Renal cortex interstitium (tissue), 11 donors: ENCODE results near the gene AGBL5. TPM values are rescaled to one million over a fixed set of nuclear protein-coding genes. Genes with fewer than 3 reads are reported as not detected.

Source experiments
- DNase-seq, 11 donors: peaks; one replicate each; pipeline ENCODE4 v3.0.0-alpha.2; 2013; ENCODE audit warnings: low read depth in 9 of 11, low spot score in 4 of 11; ENCODE audit errors: extremely low read depth in 1 of 11
- polyA plus RNA-seq, 3 donors: library from polyadenylated mRNA; unstranded; fragments of 120-200 nt; gene quantifications; one replicate each; pipeline ENCODE4 v1.2.1, GENCODE V29; 2013; ENCODE audit not compliant: insufficient read length in 3 of 3

AGBL5 gene
- polyA plus RNA-seq, 3 donors, result 61.9 to 66.8 (median 65.2) TPM

DNA sequence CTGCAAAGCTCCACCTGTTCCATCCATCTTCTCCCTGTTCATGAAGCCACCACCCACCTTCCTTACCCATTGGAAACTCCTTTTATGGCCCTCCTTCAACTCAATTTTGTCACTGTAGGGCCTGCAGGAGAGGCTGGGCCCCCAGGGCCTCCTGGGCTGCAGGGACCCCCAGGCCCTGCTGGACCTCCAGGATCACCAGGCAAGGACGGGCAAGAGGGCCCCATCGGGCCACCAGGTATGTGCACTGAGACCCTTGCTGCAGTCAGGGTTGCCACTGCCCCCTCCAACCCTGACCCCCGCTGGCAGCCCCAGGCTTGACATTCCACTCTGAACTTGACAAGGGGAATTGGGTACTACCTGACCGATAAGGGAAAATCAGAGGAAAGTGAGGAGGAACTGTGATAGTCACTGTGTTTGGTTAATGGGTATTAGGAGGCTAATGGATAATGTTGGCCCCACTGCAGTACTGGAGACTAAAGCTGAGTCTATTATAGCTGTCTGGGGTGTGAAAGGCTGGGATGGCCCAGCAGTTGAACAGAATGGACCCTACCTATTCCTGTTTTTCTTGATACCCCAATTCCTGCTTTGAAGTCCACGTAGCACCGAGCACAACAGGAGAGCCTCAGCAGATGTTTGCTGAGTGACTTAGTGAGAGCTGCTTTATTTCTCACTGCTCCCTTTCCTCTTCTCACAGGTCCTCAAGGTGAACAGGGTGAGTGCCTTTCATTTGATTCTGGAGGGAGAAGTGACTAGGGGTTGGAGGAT lies 33.0 kb downstream of the AGBL5 start:
- no peak for DNase-seq

DNA sequence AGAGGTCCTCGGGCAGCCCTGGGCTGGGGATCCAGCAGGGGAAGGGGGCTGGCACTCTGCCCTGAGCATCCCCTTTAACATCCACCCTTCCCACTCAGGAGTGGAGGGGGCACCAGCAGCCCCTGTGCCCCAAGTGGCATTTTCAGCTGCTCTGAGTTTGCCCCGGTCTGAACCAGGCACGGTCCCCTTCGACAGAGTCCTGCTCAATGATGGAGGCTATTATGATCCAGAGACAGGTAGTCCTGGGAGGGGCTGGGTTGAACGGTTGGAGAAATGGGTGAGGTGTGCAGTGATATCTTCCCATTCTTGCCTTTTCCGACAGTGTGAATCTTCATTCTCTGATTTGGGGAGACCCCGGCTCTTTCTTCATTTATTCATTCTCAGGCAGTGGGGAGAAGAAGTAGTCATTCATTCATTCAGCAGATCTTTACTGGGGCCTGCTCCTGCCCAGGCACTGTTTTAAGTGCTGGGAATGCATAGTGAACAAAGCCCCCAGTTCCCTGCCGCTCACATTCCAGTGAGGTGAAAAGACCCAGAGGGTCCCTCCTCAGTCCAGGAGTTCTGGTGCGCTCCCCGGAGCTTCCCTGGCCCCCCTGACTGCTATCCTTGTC lies 33.7 kb downstream of the AGBL5 start:
- no peak for DNase-seq

DNA sequence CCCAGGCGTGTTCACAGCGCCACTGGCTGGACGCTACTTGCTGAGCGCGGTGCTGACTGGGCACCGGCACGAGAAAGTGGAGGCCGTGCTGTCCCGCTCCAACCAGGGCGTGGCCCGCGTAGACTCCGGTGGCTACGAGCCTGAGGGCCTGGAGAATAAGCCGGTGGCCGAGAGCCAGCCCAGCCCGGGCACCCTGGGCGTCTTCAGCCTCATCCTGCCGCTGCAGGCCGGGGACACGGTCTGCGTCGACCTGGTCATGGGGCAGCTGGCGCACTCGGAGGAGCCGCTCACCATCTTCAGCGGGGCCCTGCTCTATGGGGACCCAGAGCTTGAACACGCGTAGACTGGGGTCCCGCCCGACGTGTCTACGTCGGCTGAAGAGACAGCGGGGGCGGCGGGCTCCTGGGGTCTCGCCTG lies 34.2 kb downstream of the AGBL5 start:
- no peak for DNase-seq

DNA sequence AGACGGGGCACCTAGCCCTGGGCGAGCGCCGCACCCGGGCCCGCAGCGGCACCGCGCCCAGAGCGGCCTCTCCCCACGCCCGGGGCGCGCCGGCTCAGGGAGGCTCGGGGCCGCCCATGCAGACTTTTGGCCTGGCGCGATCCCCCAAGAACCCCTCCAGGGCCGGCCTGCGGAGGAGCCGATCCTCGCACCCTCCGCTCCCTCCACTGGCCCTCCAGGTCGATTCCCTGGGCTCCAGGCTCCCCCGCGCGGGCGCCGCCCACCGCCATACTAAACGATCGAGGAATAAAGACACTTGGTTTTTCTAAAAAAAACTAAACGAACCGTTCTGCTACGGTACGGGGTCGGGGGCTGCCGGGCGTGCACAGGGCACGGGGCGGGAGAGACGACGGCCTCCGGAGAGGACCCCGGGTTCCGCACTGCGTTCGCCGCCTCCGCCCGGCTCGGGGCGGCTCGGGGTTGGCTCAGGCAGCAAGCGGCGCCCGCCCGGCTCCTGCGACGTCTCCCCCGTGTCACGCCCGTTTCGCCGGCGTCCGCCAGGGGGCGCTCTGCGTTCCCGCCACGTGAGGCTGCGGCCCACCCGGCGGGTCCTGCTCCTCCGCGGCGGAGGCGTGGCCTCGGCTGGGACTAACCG lies 34.7 kb downstream of the AGBL5 start:
- DNase-seq, result peak; percentile 80 to 97 (median 92)

DNA sequence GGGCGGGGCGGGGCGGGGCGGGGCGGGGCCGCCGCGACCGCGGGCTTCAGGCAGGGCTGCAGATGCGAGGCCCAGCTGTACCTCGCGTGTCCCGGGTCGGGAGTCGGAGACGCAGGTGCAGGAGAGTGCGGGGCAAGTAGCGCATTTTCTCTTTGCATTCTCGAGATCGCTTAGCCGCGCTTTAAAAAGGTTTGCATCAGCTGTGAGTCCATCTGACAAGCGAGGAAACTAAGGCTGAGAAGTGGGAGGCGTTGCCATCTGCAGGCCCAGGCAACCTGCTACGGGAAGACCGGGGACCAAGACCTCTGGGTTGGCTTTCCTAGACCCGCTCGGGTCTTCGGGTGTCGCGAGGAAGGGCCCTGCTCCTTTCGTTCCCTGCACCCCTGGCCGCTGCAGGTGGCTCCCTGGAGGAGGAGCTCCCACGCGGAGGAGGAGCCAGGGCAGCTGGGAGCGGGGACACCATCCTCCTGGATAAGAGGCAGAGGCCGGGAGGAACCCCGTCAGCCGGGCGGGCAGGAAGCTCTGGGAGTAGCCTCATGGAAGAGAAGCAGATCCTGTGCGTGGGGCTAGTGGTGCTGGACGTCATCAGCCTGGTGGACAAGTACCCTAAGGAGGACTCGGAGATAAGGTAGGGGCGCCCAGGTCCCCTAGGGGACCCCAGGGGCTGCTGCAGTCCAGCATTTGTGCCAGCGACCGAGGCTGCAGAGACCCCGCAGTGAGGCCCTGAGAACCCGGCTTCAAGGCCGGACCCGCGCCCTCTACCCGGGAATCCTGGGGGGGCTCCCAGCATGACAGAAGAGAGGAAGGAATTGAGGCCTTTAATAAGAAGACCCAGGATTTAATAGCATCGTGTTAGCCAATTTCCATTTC lies 35.5 kb downstream of the AGBL5 start, which contains the start of gene KHK:
Gene KHK, plus strand, starts transcription at position 49 of the 870 bp plus-strand sequence. Its CDS starts 488 bp downstream, at position 537.
- no peak for DNase-seq

DNA sequence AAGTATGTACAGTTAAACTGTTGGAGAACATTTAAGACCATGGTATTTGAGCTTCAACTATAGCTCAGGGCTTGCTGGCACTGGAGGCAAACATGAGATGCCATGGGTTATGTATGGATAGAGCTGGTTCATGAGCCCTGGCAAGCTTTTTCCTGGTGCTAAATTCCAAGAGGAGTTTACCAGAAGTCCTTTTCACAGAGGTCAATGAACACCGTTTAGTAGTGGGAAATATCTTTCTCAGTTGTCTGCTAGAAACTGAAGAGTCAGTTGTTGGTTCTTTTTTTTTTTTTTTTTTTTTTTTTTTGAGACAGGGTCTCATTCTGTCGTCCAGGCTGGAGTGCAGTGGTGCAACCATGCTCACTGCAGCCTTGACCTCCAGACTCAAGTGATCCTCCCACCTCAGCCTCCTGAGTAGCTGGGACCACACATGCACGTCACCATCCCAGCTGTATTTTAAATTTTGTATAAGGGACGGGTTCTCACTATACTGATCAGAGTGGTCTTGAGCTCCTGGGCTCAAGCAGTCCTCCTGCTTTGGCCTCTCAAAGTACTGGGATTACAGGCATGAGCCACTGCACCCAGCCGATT lies 36.4 kb downstream of the AGBL5 start:
- DNase-seq, result no peak

DNA sequence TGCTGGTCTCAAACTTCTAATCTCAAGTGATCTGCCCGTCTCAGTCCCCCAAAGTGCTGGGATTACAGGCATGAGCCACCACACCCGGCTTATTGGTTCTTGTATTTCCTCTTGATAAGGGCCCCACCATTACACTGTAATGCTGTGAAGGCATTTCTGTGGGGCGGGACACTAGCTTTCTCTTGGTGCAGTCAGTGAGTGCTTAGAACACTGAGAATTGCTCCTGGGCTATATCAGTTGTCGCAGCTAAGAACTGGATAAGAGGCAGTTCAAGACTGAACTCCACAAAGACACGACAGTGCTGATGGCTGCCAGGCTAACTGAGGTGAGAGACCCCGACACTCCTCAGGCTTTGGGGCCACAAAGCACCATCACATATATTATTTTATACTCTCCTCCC lies 37.2 kb downstream of the AGBL5 start:
- no peak for DNase-seq

DNA sequence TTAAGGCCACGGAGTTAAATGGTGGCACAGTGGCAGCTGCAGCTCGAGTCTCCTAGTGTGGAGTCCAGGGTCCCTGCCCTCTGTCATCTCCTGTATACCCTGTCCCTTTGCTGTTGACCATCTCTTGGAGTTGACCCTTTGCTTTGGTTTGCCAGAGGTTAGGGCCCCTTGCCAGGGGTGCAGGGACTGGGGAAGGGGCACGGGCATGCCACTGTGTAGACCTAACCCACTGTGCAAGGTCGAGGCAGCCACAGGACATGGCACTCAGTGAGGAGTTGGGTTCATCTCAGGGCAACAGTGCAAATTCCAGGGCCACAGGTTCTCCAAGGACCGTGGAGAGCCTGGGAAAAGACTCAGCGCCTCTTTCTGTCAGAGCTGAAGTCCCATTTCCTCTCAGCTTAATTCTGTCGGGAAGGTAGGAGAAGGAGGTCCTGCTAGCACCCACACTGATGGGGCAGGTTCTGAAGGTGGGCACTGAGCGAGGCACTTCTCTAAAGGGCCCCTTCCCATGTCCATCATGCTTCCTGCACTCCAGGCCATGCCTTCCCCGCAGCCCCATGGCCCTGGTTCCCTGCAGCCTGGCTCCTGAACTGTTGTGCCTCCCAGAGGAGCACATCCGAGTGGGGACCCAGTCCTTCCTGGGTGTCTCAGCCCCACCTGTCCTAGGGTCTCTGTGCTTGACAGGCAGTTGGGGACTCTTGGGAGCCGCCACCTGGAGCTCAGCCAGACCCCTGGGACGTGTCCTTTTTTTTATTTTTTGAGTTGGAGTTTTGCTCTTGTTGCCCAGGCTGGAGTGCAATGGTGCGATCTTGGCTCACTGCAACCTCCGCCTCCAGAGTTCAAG lies 37.9 kb downstream of the AGBL5 start:
- DNase-seq, result no peak

DNA sequence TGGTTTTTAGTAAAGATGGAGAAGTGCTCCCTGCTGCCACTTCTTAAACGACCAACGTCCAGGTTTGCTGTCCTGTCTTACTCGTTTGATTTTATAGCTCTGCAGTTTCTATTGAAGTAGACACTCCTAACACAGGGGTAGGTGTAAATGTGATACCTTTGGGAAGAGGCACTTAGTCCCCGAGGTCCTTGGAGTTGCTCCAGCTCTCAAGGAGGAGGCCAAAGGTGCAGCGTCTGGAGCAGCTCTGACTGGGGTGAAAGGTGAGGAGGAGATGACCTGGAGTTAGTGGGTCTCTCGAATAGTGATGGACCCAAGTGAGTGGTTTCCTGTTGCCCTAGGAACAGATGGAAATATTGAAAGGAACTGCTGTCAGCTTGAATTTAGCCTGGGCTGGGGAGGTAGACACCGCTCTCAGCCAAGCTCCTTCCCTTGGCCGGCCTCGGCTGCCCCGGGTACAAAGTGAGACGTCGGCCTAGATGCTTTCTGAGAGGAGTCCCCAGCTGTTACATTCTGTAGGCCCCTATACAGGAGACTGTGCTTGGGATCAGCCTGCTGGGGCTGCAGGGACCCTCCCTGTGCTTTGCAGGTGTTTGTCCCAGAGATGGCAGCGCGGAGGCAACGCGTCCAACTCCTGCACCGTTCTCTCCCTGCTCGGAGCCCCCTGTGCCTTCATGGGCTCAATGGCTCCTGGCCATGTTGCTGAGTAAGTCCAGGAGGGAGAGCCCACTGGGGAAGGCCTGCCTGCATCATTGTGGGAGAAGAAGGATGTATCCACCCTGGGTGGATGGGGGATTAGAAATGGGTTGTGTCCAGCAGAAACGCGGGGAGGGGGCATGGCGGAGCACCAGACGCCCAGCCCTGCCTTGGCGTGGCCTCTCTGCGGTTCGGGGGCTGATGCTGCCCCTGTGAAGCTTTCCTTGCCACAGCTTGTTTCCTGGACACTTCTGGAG lies 40.6 kb downstream of the AGBL5 start:
- no peak for DNase-seq

DNA sequence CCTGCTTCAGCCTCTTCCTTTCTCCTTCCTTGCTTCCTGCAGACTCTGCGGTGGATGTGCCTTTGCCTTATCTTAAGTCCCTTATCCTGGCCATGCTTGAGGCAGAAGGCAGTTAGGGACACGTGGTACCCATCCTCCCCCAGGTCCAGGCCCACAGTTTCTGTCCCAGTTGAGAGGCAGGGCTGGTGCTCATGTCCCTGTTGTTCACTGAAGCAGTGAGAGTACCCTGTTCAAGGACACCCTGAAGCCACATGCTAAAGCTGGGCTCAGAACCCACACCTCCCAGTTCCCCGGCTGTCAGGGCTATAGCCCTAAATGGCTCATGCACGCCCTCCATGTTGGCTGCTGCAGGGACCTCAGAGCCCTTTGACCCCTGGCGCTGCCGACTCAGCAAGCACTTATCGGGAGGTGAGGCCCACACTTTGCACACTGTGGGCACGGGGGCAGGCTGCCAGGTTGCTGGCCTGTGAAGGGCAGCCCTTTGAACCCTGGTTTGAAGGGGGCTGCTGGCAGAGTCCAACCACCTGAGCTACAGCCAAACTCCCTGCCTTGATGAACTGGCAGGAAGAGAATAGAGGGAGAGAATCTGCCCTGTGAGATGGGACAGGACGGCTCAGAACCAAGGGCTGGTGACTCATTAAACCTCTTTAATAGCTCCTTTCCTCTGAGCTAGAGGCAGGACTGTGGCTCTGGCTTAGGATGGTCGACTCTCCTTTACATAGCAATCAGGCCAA lies 41.4 kb downstream of the AGBL5 start:
- DNase-seq, result no peak

DNA sequence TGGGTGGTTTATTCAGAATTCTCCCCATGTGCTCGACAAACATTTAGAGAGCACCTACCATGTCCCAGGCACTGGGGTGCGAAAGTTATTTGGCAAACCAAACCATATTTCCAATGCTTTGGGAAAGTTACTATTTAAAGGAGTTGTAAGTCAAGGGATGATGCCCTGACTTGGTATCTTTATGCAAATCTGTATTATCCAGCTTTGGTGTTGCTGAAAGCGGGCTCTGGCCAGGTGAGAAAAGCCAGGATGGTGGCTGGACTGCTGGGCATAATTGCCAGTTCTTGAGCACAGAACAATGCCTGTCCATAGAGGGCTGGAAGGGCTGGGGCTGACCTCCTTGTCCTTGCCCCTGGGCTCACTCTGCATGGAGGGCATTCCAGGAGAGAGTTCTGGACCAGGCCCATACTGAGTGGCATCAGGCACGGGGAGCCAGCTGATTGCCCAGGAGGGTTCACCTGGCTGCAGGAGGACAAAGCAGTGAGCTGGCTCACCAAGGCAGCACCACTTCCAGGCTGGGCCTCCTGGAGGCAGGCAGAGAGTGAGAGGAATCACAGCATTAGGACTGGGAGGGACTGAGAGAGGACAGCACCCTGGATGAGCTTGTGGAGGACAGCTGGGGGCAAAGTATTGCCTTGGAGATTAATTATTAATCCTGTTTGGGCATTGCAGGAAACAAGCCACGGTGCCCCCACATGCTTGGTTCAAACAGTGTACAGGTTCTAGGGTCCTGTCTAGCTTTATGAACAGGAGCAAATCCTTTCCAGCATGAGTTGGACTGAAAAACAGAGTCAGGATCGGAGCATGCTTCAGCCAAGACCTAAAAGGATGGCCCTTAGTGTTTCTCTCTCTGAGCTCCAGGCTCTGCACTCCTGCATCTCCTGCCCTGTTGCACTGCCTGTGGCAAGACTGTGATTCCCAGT lies 42.2 kb downstream of the AGBL5 start:
- no peak for DNase-seq

DNA sequence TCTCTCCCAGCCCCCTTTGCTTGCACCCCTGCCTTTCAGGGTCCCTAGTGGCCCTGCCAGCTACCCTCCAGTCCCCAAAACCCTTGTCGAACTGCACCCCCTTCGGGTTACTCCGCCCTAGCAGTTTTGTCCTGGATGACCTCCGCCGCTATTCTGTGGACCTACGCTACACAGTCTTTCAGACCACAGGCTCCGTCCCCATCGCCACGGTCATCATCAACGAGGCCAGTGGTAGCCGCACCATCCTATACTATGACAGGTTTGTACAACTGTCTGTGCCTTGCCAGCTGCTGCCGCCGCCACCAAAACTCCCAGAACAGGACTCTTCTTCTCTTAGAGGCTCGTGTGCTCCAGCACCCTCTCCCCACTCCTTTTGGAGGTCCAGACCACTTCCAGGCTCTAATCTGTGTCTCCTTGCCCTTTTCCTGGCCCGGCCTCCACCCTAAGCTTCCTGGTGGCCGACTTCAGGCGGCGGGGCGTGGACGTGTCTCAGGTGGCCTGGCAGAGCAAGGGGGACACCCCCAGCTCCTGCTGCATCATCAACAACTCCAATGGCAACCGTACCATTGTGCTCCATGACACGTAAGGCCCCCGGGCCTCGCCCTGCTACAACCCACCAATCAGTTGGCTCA lies 43.0 kb downstream of the AGBL5 start:
- DNase-seq, result no peak

DNA sequence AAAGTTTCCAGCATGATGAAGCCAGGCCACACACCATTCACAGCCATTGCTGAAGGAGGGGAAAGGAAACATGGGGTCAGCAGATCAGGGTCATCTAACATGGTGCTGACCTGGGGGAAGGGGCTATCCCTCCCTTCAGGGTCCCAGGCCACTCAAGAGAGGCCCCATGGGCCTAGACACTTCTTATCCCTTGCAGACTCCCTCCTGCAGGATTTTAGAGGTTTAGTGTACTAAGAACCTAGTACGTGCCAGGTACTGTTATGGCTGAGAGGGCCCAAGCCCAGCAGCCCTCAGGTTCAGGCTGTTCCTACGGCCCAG lies 43.9 kb downstream of the AGBL5 start:
- DNase-seq, result no peak

DNA sequence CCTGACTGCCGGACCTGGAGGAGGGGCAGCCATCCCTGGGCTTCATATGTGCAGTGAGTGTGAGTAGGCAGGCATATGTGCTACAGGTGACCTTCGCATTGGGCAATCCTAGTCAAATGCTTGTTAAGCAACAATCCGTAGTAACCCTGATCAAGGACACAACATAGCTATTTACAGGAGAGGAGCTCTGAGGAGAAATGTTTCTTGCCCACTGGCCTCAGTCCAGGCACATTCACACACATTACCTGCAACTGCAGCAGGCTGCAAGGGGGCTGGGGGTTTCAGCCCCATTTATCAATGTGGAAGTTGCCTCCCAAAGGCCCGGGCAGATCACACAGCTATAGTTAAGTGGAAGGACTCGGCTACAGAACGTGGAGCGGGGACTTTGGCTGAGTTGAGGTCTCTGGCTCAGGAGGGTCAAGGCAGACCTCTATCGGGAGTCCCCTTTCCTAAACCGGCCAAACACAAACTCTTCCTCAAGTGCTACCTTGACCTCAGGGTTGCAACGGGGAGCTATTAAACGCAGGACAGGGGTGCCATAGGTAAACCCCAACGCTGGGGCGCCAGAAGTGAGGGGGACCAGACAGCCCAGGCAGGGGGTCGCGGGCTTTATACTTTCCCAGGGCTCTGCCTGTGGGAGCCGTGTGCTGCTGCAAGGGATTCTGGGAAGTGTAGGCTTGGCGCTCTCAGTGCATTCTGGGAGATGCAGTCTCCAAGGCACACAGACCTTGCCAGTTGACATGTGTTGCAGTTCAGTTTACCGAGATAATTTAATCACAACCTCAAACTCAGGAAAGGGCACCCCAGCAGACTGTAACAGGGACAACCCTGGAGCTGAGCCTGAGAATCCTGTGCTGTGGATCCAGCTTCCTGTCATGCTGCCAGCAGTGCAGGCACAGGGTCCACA lies 44.5 kb downstream of the AGBL5 start:
- DNase-seq, result peak in 1 of 11 donors; percentile 54
